Right lobe of liver (tissue), 4 donors: ENCODE measurements around the gene TMEM179.

ENCODE experiments used
- POLR2A ChIP-seq: fragments of 450-650 bp; IDR thresholded peaks from one replicate; pipeline ENCODE4 v1.6.1; 2017; ENCODE audit warnings: antibody characterized with exemption, mild to moderate bottlenecking
- TF ChIP-seq, protein P1 (sequence below), 4 donors: fragments of 200-600 bp in 3 of 4; fragments of 450-650 bp in 1 of 4; IDR thresholded peaks; one replicate each; pipeline versions ENCODE4 v1.5.1 to v1.8.0; 2016 to 2022; ENCODE audit warnings: antibody characterized with exemption in 4 of 4, mild to moderate bottlenecking in 2 of 4
- donor health status: DM: no; HTN: no; CAD: no.
- donor health status: DM: no; HTN: no; CAD: no.
- donor health status: DM: no; HTN: yes; CAD: no.

DNA sequence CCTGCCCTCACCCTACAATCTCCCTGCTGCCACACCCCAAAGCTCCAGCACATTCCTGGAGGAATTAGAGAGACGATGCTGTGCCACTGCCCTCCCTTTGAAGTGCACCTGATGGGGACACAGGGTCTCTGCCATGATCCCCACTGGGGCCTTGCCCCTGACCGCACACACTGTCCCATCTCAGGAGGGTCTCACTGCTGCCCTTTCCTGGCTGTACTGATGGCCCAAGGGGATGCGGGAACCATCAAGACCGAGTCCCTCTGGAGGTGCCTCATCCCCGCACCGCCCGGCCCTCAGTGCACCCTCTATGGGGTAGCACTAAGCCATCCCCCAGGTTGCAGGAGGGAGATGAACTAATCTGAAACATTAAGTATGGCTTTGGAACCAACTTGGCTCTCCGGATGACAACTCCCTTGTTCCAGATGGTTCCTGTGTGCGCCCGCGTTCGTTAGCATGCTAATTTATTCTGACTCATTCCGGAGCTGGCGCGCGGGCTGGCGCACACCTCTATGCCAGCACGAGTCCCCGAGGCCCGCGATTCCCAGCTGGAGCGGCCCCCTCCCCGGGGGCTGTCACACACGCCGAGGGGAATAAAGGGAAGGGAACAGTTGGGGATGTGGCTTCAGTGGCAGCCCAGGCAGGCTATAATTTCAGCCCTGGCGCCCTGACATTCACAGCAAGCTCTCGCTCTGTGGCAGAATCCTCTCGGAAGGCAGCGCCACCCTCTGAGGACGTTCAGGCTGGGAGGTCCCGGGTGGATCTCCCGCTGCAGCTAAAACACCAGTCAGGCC lies 59.2 kb downstream of the TMEM179 start:
- TF ChIP-seq, protein P1, sequence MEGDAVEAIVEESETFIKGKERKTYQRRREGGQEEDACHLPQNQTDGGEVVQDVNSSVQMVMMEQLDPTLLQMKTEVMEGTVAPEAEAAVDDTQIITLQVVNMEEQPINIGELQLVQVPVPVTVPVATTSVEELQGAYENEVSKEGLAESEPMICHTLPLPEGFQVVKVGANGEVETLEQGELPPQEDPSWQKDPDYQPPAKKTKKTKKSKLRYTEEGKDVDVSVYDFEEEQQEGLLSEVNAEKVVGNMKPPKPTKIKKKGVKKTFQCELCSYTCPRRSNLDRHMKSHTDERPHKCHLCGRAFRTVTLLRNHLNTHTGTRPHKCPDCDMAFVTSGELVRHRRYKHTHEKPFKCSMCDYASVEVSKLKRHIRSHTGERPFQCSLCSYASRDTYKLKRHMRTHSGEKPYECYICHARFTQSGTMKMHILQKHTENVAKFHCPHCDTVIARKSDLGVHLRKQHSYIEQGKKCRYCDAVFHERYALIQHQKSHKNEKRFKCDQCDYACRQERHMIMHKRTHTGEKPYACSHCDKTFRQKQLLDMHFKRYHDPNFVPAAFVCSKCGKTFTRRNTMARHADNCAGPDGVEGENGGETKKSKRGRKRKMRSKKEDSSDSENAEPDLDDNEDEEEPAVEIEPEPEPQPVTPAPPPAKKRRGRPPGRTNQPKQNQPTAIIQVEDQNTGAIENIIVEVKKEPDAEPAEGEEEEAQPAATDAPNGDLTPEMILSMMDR (IDR thresholded peaks at IDR 0.05) = no peak
- TF ChIP-seq POLR2A = no peak
